ENCODE measurements around the gene COG6. TPM values are rescaled to one million over a fixed set of nuclear protein-coding genes. Genes with fewer than 3 reads are reported as not detected.

Gene COG6
- total and polyA plus RNA-seq, 3 donors from 2014 or later = 32.0 to 50.7 (median 47.8) TPM

GRCh38 chr13:39682788-39683187, 27.3 kb downstream of the COG6 start:
- H3K4me1 ChIP-seq = no peaks in the 10 kb centered on the region
- intact Hi-C loops (cut with DNase I; ENCODE audit: low total_unique reads) = no loop called here
- H3K9me3 ChIP-seq = no peaks in the 10 kb centered on the region
- TF ChIP-seq CTCF (IDR thresholded peaks at IDR 0.05) (no peak), POLR2A (IDR thresholded peaks at IDR 0.05) (no peak)
- no peak for DNase-seq
- no peak overlapping the region for H3K4me3 ChIP-seq
- 74 to 83% methylated on average over 2 of the region's 2 CpGs for WGBS, 2 donors
- no peaks in the 10 kb centered on the region for H3K36me3 ChIP-seq (ENCODE audit: low read depth, missing control alignments)
- no peaks in the 10 kb centered on the region for H3K27me3 ChIP-seq
- no peak overlapping the region for H3K27ac ChIP-seq

GRCh38 chr13:39684531-39685137, 29.2 kb downstream of the COG6 start:
- Histone ChIP-seq H3K4me3 (no peak overlapping the region), H3K4me1 (no peaks in the 10 kb centered on the region), H3K36me3 (ENCODE audit: low read depth, missing control alignments) (no peaks in the 10 kb centered on the region), H3K27ac (no peak overlapping the region), H3K9me3 (no peaks in the 10 kb centered on the region), H3K27me3 (no peaks in the 10 kb centered on the region)
- 45 to 54% methylated on average over 3 of the region's 3 CpGs for WGBS, 2 donors
- intact Hi-C loops (cut with DNase I; ENCODE audit: low total_unique reads) = no loop called here
- no peak for DNase-seq
- peak in 2 of 3 experiments; percentile 12 to 42 for TF ChIP-seq CTCF (IDR thresholded peaks at IDR 0.05)
- TF ChIP-seq POLR2A (IDR thresholded peaks at IDR 0.05) = no peak

- no peak for DNase-seq
- no peaks in the 10 kb centered on the region for H3K4me1 ChIP-seq
- no peak overlapping the region for H3K4me3 ChIP-seq
- H3K27me3 ChIP-seq = no peaks in the 10 kb centered on the region
- intact Hi-C loops (cut with DNase I; ENCODE audit: low total_unique reads) = no loop called here
- H3K27ac ChIP-seq = no peak overlapping the region
- no peaks in the 10 kb centered on the region for H3K9me3 ChIP-seq
- WGBS, 2 donors = 91 to 95% methylated on average over 1 of the region's 1 CpG
- no peaks in the 10 kb centered on the region for H3K36me3 ChIP-seq (ENCODE audit: low read depth, missing control alignments)
- TF ChIP-seq CTCF (IDR thresholded peaks at IDR 0.05) = no peak
- TF ChIP-seq POLR2A (IDR thresholded peaks at IDR 0.05) = no peak
These were observed 30.2 kb downstream of the COG6 start for GRCh38 chr13:39685652-39686051.

- Histone ChIP-seq H3K36me3 (ENCODE audit: low read depth, missing control alignments) (no peaks in the 10 kb centered on the region), H3K4me3 (no peak overlapping the region), H3K9me3 (no peaks in the 10 kb centered on the region), H3K27me3 (no peaks in the 10 kb centered on the region), H3K4me1 (no peaks in the 10 kb centered on the region), H3K27ac (no peak overlapping the region)
- intact Hi-C loops (cut with DNase I; ENCODE audit: low total_unique reads) = no loop called here
- DNase-seq = no peak
- 87 to 90% methylated on average over 3 of the region's 3 CpGs for WGBS, 2 donors
- TF ChIP-seq POLR2A (IDR thresholded peaks at IDR 0.05) (no peak), CTCF (IDR thresholded peaks at IDR 0.05) (no peak)
These were observed 32.8 kb downstream of the COG6 start for GRCh38 chr13:39688278-39688677.

Measured in testis (tissue), 3 donors.